ENCODE measurements around the gene FGF14.

Gene FGF14

GRCh38 chr13:101911752-101912151 lies 490.1 kb downstream of the FGF14 start:
- Histone ChIP-seq H3K4me3 (ENCODE audit: low read length) (no peak overlapping the region), H3F3A (ENCODE audit: control insufficient read depth, insufficient read depth) (no peaks in the 10 kb centered on the region), H3K27ac (ENCODE audit: low read depth, low read length) (no peak overlapping the region)

GRCh38 chr13:101903890-101904289 lies 498.0 kb downstream of the FGF14 start:
- H3K9me3 ChIP-seq (ENCODE audit: control insufficient read depth, insufficient read depth, low read length): no peaks in the 10 kb centered on the region
- TF ChIP-seq CTCF (IDR thresholded peaks at IDR 0.05; ENCODE audit: low read depth, low read length, poor library complexity, severe bottlenecking) (no peak), EZH2phosphoT487 (IDR thresholded peaks at IDR 0.05; ENCODE audit: borderline replicate concordance, low read length) (no peak)
- no peaks in the 10 kb centered on the region for H3K9me2 ChIP-seq (replicated peaks; ENCODE audit: control insufficient read depth, low read length)
- no peak overlapping the region for H3K4me3 ChIP-seq (ENCODE audit: low read length)
- H3K27ac ChIP-seq (ENCODE audit: low read depth, low read length): no peak overlapping the region
- no peaks in the 10 kb centered on the region for H3K36me3 ChIP-seq (ENCODE audit: control insufficient read depth, low read length)
- no peaks in the 10 kb centered on the region for H3K27me3 ChIP-seq (ENCODE audit: control insufficient read depth, low read length)
- no peaks in the 10 kb centered on the region for H4K20me1 ChIP-seq (ENCODE audit: control insufficient read depth, insufficient read depth, low read depth, low read length)
- no peaks in the 10 kb centered on the region for H3F3A ChIP-seq (ENCODE audit: control insufficient read depth, insufficient read depth)
- no peaks in the 10 kb centered on the region for H3K79me2 ChIP-seq (ENCODE audit: control insufficient read depth, low read length)
- no peaks in the 10 kb centered on the region for H3K4me1 ChIP-seq (ENCODE audit: control insufficient read depth, low read length)
- no peak overlapping the region for H3K4me2 ChIP-seq (ENCODE audit: low read length)

More at GRCh38 chr13:101911752-101912151, 490.1 kb downstream of the FGF14 start:
- Histone ChIP-seq H3K4me1 (ENCODE audit: control insufficient read depth, low read length) (no peaks in the 10 kb centered on the region), H3K4me2 (ENCODE audit: low read length) (no peak overlapping the region), H3K36me3 (ENCODE audit: control insufficient read depth, low read length) (no peaks in the 10 kb centered on the region), H3K9me3 (ENCODE audit: control insufficient read depth, insufficient read depth, low read length) (no peaks in the 10 kb centered on the region; the same call in 1 of the 2 replicates), H4K20me1 (ENCODE audit: control insufficient read depth, insufficient read depth, low read depth, low read length) (no peaks in the 10 kb centered on the region), H3K27me3 (ENCODE audit: control insufficient read depth, low read length) (no peaks in the 10 kb centered on the region), H3K9me2 (replicated peaks; ENCODE audit: control insufficient read depth, low read length) (no peaks in the 10 kb centered on the region), H3K79me2 (ENCODE audit: control insufficient read depth, low read length) (no peaks in the 10 kb centered on the region)
- TF ChIP-seq CTCF (IDR thresholded peaks at IDR 0.05; ENCODE audit: low read depth, low read length, poor library complexity, severe bottlenecking): no peak
- TF ChIP-seq EZH2phosphoT487 (IDR thresholded peaks at IDR 0.05; ENCODE audit: borderline replicate concordance, low read length): no peak

GRCh38 chr13:101898676-101899075 lies 503.2 kb downstream of the FGF14 start:
- Histone ChIP-seq H3K9me3 (ENCODE audit: control insufficient read depth, insufficient read depth, low read length) (no peaks in the 10 kb centered on the region), H3K27me3 (ENCODE audit: control insufficient read depth, low read length) (no peaks in the 10 kb centered on the region), H3K4me1 (ENCODE audit: control insufficient read depth, low read length) (no peaks in the 10 kb centered on the region), H3K36me3 (ENCODE audit: control insufficient read depth, low read length) (no peaks in the 10 kb centered on the region), H3F3A (ENCODE audit: control insufficient read depth, insufficient read depth) (no peaks in the 10 kb centered on the region), H4K20me1 (ENCODE audit: control insufficient read depth, insufficient read depth, low read depth, low read length) (no peaks in the 10 kb centered on the region), H3K4me2 (ENCODE audit: low read length) (no peak overlapping the region), H3K79me2 (ENCODE audit: control insufficient read depth, low read length) (no peaks in the 10 kb centered on the region), H3K4me3 (ENCODE audit: low read length) (no peak overlapping the region), H3K27ac (ENCODE audit: low read depth, low read length) (no peak overlapping the region), H3K9me2 (replicated peaks; ENCODE audit: control insufficient read depth, low read length) (no peaks in the 10 kb centered on the region)
- TF ChIP-seq CTCF (IDR thresholded peaks at IDR 0.05; ENCODE audit: low read depth, low read length, poor library complexity, severe bottlenecking): no peak
- no peak for TF ChIP-seq EZH2phosphoT487 (IDR thresholded peaks at IDR 0.05; ENCODE audit: borderline replicate concordance, low read length)

Measured in DOHH2 (cell line).